ENCODE data around the gene MOV10L1. TPM values are rescaled to one million over a fixed set of nuclear protein-coding genes. Genes with fewer than 3 reads are reported as not detected.

MOV10L1 gene
- total RNA-seq, 4 donors from 2014 or later = 0.17 to 1.3 (median 1.1) TPM; not detected in 1

DNA sequence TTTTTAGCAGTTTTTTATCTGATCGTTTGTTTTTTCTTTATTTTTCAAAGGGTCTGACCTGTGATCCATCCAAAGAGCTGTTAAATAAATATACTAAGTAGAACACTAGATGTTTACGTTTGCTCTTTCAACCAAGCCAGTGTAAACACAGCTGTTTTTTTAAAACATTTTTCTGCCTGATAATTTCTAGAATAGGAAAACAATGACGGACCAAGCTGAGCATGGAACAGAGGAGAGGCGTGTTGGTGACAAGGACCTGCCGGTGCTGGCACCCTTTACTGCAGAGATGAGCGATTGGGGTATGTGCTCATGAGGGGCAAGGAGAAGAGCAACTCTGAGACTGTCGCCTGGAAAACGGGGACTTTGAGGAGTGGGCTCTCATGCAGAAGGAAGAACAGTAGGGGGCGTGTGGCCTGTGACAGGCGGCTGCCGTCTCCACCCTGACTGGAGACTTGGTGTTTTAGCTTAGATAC, 52.1 kb downstream of the MOV10L1 start:
- TF ChIP-seq, protein P1, sequence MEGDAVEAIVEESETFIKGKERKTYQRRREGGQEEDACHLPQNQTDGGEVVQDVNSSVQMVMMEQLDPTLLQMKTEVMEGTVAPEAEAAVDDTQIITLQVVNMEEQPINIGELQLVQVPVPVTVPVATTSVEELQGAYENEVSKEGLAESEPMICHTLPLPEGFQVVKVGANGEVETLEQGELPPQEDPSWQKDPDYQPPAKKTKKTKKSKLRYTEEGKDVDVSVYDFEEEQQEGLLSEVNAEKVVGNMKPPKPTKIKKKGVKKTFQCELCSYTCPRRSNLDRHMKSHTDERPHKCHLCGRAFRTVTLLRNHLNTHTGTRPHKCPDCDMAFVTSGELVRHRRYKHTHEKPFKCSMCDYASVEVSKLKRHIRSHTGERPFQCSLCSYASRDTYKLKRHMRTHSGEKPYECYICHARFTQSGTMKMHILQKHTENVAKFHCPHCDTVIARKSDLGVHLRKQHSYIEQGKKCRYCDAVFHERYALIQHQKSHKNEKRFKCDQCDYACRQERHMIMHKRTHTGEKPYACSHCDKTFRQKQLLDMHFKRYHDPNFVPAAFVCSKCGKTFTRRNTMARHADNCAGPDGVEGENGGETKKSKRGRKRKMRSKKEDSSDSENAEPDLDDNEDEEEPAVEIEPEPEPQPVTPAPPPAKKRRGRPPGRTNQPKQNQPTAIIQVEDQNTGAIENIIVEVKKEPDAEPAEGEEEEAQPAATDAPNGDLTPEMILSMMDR (IDR thresholded peaks at IDR 0.05; ENCODE audit: low read depth) = no peak

DNA sequence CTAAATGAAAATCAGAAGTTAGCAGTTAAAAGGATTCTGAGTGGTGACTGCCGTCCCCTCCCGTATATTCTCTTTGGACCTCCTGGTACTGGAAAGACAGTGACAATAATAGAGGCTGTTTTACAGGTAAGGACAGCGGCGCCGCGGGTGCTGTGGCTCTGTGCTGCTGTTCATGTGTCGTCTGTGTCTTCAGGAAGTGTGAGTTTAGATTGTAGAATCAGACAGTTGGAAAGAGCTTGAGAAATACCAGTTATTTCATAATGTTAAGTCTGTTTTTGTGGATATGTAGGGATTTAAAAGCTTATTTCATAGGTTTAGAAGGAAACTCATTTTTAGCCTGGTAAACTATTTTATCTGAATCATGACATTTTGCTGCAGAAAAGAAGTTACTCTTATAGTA, 53.3 kb downstream of the MOV10L1 start:
- TF ChIP-seq, protein P1 (IDR thresholded peaks at IDR 0.05; ENCODE audit: low read depth) = no peak

- TF ChIP-seq, protein P1 (IDR thresholded peaks at IDR 0.05; ENCODE audit: low read depth) = no peak
These were observed 54.3 kb downstream of the MOV10L1 start for GRCh38 chr22:50144005-50144614.

DNA sequence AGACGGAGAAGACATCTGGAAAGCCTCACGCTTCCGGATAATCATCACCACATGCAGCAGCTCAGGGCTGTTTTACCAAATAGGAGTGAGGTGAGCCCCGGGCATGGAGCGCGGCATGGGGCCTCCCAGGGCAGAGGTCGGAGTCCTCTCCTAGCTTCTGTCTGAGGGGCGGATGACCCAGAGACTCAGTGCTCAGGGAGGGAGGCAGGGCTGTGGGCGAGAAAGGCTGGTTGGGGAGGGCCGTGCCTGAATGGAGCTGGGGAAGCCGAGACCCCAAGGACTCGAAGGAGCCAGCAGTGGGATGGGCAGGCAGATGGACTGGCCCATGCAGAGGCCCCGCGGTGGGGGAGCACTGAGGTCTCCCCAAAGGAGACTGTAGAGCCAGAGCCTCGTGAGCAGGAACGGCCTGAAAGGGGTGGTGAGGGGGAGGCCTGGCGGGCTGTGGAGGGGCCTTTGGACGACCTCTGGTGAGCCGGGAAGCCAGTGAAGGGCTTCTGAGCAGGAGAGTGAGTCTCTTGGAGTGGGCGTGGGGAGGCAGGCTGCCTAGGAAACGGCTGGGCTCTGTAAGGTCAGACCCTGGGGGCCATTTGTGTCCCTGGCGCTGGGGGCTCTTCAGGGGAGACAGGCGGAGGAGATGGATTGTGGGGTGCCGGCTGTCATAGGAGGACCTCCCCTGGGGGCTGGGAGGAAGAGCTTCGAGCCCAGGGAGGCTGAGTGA, 56.1 kb downstream of the MOV10L1 start:
- TF ChIP-seq, protein P1 (IDR thresholded peaks at IDR 0.05; ENCODE audit: low read depth) = no peak

DNA sequence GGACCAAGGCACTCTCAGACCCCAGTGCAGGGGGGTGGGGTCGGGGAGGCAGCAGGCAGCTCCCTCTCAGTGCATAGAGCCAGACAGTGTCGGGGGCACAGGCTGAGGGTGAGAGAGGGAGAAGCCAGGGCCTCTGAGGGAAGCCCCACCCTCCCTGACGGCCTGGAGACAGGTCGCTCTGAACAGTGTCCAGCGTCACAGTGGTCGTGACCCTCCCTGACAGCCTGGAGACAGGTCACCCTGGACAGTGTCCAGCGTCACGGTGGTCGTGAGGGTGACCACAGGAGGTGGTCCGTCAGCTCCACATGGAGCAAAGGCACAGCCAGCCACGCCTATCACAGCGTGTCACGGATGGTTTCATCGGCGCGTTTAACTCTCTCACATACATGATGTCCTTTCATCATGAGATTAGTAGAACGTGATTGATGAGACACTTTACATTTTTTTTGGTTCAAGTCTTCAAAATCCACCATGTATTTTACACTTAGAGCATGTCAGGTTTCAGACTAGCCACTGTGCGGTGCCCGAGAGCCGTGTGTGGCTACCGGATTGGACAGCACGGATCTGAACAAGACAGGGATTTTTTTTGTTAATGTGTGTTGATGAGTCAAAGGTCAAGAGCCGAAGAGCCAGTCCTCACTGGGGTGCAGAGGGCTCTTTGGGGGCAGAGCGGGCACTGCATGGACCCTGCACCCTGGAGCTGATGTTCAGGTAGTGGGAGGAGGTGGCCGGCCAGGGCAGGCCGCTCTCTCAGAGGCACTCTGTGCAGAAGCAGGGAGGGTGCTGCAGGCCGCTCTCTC, 56.8 kb downstream of the MOV10L1 start:
- TF ChIP-seq, protein P1 (IDR thresholded peaks at IDR 0.05; ENCODE audit: low read depth) = no peak

GRCh38 chr22:50148166-50148500, 58.3 kb downstream of the MOV10L1 start:
- TF ChIP-seq, protein P1 (IDR thresholded peaks at IDR 0.05; ENCODE audit: low read depth) = no peak
